Muscle of back (tissue), 11 donors: ENCODE data around the gene R3HDM2. TPM values are rescaled to one million over a fixed set of nuclear protein-coding genes. Genes with fewer than 3 reads are reported as not detected.
"Not testable (repeated sequence)": the region's sequence is repeated elsewhere in the genome, so short reads cannot be mapped to it uniquely, and the experiment has no call there.

Source experiments
- DNase-seq, 3 donors: peaks; one replicate each; pipeline versions ENCODE4 v3.0.0 to v3.0.0-alpha.2; 2013
- polyA plus RNA-seq, 10 donors: library from polyadenylated mRNA; unstranded; fragments of 120-200 nt; gene quantifications; one replicate each; pipeline ENCODE4 v1.2.1, GENCODE V29; 2013; ENCODE audit not compliant: insufficient read length in 10 of 10

The R3HDM2 gene
- polyA plus RNA-seq, 10 donors = 33.2 to 59.4 (median 49.1) TPM

DNA sequence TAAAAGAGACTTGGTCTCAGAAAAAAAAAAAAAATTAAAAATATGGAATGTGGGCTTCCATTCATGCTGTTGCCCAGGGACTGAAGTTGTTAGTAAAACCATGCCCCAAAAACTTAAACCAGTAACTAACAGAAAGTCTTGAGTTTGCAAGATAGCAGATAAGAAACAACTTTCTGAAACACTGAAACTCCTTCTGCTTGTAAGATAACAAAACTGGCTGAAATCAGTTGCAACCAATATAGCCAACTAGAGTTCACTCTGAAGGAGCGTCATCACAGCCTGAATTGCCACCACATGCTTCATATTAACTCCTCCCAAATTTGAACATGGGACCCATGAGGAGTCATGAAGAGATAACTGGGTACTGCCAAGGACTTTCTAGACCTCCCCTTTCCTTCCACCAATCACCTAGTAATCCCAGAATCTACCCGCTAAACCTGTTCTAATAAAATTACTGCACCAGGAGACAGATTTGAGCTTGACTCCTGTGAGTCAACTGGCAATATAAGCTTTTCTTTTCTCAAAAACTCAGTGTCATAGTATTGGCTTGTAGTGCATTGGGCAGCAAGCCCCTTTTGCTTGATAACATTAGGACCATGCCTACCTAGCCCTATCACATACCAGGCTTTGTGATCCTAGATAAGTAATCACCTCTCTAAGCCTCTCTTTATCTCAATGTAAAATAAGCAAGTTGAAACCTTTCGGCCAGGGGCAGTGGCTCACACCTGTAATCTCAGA, 53.6 kb downstream of the R3HDM2 start:
- no peak for DNase-seq

DNA sequence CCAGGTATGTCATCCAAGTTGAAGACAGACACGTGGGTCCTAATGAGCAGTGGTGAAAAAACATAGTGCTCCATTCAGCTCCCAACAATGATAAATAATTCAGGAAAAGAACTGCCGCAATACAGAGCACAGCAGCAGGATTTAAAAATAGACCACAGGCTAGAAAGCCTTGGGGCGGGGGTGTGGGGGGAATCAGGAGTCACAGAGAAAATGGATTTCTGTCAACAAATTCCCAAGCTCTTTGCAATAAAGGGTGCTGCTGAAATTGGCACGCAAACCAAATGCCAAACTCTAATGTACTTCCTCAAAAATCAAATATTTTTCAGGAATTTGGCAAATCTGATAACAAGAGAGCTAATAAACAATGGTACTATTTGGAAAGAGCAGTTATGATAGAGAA, 58.6 kb downstream of the R3HDM2 start:
- DNase-seq = no peak

DNA sequence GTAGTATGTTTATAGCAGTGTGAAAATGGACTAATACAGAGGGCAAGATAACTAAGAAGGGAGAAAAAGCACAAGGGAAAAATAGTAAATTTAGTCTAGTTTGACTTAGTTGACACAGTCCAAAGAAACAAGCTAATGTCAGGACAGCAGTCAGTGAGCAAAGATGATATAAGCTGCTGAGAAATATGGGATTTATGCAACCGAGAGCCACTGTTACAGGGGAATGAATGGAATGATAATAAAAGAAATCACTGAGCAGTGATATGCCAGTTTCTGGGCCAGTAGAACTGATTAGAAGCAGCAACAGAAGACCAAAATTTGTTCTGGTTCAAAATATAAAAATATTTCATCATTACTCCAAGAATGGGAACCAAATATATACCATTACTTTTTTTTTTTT, 60.1 kb downstream of the R3HDM2 start:
- DNase-seq = no peak

DNA sequence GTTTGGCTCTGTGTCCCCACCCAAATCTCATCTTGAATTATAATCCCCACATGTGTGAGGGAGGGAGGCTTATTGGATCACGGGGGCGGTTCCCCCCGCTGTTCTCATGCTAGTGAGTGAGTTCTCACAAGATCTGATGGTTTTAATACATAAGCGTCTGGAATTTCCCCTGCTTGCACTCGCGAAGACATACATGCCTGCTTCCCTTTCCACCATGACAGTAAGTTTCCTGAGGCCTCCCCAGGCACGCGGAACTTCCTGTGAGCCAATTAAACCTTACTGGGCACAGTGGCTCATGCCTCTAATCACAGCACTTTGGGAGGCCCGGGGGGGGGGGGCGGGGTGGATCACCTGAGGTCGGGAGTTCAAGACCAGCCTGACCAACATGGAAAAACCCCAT, 60.8 kb downstream of the R3HDM2 start:
- no peak for DNase-seq

DNA sequence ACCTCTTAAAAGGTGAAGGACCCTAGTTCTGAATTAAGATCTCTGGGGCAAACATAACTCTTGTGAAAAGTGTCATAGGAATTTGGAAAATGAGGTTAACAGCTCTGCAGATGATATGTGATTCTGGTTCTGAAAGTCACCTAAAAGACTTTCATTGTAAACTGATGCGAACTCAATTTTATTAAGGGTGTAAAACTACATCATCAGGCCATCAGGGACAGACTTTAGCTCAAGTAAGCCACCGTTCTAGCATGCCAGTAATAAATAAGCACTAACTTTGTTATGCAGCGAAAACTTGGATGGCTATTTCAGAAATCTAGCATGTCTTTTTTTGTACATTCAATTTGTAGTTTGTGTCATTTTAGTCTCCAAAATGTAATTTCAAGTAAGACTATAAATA, 61.6 kb downstream of the R3HDM2 start:
- DNase-seq = no peak

DNA sequence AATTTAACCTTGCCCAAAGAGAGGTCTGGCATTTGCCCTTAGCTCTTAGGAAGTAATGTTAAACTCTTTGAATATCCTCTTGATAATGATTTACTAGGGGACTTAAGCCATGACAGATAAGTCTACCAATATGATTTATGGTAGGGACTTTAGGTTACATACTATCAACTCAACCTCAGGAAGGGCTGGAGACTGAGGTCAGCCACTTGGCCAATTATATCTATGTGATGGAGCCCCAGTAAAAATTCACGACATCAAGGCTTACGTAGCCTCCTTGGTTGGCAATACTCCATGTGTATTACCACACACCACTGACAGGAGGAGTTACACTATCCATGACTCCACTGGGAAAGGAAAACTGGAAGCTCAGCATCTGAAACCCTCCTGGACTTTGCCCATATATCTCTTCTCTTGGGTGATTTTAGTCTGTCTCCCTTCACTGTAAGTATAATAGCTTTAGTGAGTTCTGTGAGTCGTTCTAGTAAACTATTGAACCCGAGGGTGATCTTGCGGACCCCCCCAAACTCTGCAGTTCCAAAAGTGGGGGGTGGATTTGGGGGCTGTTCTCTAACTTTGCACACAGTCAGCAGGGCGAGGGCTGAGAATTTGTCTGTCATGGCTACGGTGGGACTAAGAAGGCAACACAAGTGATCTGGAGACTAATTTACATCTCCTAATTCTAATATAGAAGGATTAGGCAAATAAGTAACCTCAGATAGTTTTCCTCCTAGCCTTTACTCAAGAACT, 62.3 kb downstream of the R3HDM2 start:
- DNase-seq = no peak

DNA sequence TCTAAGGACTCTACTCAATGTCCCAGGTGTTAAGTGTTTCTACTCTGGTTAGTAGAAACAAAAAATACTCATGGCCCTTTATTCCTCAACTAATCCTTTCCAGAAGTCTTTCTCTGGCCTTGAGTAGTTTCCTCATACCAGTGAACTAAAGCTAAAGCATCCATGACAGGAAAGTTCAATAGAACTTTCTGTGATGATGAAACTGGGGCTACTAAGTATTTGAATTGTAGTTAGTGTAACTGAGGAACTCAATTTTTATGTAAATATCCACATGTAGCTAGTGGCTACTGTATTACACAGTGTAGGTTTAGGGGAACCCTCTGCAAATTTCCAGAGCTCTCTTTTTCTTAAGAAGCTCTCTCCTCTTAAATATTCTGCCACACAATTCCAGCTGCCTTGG, 63.7 kb downstream of the R3HDM2 start:
- DNase-seq = no peak

DNA sequence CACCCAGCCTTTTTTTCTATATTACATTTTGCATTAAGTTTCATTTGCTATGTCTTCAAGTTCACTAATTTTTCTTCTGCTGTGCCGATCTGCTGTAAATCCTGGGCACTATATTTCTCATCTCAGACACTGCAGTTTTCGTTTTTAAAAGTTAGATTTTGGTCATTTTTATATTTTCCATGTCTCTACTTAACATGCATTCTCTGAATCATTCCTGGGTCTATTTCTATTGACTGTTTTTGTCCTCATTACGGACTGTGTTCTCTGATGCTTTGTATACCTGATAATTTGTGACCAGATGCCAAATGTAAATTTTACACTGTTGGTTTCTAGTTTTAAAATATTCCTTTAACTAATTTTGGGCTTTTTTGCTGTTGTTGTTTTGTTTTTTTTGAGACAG, 64.5 kb downstream of the R3HDM2 start:
- DNase-seq = no peak

DNA sequence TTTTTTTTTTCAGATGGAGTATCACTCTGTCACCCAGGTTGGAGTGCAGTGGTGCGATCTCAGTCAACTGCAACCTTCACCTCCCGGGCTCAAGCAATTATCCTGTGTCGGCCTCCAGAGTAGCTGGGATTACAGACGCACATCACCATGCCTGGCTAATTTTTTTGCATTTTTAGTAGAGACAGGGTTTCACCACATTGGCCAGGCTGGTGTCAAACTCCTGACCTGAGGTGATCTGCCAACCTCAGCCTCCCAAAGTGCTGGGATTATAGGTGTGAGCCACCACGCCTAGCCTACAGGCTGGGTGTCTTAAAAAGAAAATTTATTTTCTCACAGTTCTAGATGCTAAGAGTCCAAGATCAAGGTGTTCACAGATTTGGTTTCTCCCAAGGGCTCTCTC, 66.7 kb downstream of the R3HDM2 start:
- DNase-seq = not testable (repeated sequence)

DNA sequence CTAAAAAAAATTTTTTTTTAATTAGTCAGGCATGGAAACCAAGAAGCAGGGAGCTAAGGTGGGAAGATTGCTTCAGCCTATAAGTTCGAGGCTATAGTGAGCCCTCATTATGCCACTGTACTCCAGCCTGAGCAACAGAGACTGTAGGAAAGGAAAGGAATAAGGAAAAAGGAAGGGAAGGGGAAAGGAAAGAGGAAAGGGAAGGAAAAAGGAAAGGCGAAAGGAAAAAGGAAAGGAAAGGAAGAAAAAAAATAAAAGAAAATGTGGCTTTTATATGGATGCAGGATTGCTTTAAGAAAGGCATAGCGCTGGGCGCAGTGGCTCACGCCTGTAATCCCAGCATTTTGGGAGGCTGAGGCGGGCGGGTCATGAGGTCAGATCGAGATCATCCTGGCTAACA, 70.4 kb downstream of the R3HDM2 start:
- DNase-seq = no peak

DNA sequence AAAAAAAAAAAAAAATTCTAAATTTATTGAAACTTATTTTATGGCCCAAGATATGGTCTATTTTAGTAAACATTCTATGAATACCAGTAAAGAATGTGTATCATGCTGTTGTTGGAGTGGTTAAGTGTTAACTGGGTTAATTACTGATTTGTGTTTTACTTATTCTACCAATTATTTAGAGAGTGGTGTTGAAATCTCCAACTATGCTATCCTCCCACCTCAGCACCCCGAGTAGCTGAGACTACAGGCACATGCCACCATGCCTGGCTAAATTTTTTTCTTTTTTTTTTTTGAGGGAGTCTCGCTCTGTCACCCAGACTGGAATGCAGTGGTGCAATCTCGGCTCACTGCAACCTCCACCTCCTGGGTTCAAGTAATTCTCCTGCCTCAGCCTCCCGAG, 72.2 kb downstream of the R3HDM2 start:
- no peak for DNase-seq

DNA sequence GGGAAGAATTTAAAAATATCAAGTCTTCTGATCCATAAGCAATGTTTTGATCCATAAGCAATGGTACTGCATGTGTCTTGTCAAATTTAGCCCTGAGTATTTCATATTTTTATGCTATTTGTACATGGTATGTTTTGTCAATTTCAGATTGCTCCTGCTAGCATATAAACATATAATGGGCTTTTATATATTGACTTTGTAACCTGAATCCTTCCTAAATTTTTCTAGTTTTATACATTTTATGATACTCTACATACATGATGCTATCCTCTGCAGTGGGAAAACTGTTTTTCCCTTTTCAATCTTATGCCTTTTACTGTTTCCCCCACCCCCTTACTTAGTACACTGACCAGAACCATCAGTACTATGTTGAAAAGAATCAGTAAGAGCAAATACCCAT, 75.1 kb downstream of the R3HDM2 start:
- DNase-seq = no peak

DNA sequence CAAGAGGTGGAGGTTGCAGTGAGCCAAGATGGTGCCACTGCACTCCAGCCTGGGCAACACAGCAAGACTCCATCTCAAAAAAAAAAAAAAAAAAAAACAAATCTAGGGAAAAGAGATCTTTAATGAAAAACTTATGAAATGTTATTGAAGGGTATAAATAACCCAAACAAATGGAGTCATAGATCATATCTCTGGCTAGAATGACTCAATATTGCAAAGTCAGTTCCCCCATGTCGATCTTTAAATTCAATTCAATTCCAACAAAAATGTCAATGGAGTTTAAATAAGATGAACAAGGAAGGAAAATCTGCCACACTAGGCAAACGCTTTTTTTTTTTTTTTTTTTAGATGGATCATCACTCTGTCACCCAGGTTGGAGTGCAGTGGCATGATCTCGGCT, 78.7 kb downstream of the R3HDM2 start:
- no peak for DNase-seq

DNA sequence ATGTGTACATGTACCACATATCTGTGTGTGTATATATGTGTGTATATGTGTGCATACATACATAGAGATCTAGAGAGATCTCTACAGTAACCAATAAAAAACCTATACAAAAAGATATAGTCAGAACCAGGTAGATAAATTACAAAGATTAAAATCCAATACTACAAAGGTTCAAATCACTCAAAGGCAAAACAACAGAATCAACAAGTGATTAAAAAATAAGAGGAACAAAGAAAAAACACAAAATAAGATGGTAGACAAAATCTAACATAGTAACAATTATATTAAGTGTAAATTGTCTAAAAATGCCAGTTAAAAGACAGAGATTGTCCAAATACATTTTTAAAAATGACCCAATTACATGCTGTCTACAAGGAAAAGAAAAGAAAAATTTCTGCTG, 83.6 kb downstream of the R3HDM2 start:
- DNase-seq = no peak

DNA sequence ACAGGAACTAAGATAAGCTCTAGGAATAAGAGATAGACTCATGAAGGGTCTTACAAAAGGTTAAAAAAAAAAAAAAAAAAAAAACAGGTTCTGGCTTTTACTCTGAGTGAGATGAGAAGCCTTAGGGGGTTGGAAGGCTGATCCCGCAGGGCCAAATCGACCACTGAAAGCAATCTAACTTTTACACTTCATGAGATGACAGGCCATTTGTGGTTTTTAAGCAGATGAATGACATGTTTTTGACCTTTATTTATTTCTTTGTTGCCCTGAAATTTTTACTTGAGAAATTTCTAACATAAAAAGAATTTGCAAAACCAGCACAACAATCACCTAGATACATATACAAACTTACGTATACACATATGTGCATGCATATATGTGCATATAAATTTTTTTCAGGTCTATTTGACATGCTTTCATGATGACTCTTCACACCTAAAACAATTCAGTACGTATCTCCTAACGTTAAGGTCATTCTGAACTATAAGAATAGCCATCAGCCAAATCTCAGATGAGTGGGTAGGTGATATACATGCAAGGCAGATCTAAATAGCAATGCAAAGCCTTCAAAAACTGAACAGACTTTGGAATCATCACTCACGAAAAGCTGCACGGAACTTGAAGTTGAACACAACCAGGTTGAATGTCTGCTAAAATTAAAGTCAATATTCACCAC, 87.0 kb downstream of the R3HDM2 start:
- DNase-seq = no peak

DNA sequence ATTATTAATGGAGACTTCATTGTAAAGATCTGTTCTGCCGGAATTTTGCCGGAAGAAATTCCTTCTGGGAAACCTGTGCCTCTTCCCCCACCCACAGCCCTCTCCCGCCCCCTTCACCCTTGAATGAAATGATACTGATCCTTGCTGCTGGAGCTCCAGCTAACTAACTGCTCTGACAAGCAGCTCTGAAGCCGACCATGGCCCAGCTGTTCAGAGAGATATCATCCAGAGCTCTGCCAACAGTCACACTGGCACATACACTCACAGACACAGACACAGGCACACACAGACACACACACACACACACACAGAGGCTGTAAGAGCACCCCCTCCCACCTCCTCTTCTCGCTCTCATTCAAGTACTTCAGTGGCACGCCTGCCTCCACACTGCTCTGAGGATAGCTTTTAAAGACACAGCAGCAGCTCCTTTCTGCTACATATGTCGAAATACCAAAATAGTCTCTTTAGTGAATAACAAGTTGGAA, 88.6 kb downstream of the R3HDM2 start:
- peak; percentile 47 to 68 (median 48) for DNase-seq

DNA sequence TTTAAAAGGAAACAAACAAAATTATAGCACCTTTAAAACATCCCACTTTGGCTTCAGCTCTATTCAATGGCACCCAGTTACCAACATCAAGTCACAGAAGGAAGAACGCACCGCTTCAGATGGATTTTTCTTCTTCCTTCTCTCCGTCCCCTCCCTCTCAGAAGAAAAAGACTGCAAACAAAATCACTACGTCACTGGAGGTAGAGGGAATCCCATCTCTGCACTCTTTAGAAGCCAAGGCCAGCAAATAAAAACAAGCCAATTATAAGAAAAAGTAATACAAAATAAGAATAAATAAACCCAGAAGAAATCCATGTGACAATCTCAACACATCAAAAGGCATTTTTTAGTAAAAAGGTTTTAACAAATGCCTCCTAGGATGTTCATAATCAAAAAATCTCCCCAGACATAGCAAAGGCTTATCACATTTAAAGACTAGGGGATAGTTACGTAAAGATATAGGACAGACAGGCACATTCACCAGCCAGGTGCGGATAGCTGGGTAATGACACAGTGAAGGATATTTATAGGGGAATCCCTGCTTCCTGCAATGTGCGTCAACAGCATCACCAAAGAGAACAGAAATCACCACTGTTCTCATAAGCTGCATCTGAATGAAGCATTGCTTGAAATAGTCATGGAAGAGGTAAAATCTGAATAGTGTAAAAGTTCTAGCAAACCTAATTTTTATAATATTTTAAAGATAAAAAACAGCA, 89.4 kb downstream of the R3HDM2 start:
- DNase-seq = peak in 1 of 3 donors; percentile 21

DNA sequence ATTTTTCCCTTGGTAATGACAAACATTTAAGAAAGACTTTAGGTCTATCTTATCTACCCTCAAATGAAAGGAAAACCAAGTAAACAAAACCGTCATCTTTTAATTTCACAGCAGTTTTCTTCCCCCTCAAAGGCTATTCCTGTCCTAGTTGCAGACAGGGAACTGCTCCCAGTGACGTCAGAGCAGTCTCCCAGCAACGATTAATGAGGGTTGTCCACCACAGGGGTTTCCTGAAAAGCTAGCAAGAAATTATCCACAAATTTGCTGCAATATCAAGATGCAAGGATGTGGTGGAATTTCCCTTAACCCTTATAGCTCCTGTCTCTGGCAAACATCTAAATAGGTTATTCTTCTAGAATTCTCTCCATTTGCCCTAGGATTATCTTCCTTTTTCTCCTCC, 90.7 kb downstream of the R3HDM2 start:
- DNase-seq = peak; percentile 47 to 75 (median 68)

DNA sequence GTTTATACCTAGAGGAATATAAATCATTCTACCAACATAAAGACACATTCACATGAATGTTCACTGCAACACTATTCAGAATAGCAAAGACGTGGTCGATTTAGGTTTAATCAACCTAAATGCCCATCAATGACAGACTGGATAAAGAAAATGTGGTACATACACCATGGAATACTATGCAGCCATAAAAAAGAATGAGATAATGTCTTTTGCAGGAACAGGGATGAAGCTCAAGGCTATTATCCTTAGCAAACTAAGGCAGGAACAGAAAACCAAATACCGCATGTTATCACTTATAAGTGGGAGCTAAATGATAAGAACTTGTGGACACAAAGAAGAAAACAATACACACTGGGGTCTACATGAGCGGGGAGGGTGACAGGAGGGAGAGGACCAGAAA, 94.5 kb downstream of the R3HDM2 start:
- not testable (repeated sequence) for DNase-seq

DNA sequence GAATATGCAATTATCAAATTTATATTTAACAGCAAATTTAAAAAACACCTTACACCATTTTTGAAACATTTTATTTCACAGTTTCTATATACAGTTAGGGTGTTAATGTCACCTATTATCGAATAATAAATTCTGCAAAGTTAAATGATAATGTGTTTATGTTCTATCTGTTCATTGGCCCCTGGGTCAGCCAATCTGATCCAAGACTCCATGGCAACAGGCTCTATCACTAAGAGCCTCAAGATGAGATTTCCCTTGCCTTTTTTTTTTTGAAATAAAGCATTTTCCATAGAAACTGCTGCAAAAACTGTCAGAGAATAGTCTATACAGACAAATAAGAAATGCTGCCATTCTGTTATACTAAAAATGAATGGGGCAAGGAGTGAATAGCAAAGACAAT, 96.6 kb downstream of the R3HDM2 start:
- DNase-seq = no peak

DNA sequence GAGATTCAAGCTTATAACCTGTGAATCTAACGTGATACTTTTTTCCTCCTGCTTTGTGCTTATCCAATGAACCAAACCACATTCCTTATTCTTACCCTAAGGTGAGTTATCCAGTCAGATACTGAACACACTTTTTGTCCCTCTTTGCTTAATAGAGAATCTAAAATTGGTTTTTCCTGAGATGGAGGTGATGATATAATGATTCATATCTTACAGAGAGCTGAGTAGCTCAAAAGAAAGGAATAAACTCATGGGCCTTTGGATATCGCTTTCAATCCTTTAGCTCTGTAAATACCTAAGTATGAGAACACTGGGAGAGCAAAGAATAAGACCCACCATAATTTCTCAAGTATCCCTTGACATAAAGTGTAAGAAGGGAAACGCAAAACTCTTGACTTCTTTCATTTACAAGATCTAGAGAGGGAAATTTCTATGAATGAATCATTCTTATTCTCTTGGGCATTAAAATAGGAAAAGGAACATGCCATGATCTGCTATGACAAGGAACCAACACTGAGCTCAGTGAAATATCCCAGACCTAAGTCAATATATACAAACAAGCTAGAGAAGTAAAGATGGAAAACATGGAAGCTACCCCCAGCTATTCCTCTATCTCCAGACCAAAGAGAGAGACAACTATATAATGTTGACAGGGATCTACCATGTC, 98.1 kb downstream of the R3HDM2 start:
- DNase-seq = no peak

DNA sequence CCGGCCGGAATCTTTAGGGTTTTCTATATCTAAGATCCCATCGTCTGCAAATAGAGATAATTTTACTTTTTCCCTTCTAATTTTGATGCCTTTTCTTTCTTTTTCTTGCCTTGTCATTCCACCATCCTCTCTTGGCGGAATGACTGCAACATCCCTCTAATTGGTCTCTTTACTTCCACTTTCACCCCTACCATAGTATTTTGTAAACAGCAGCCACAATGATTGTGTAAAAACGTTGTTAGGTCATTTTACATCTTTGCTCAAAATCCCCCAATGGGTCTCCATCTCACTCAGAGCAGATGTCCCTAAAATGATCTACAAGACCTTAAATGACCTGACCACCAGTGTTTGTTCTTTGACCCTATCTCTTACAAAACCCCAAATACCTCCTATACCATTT, 99.9 kb downstream of the R3HDM2 start:
- DNase-seq = no peak
